SK-N-SH (cell line): ENCODE results near the gene KRT23. TPM values are rescaled to one million over a fixed set of nuclear protein-coding genes. Genes with fewer than 3 reads are reported as not detected.

Experiments
- CTCF ChIA-PET: fragments of 300-600, 350-600 bp; formaldehyde crosslinking; extraction: SDS; loops from one replicate; lab custom pipeline; 2021; lab: Yijun Ruan, JAX
- POLR2A ChIA-PET: fragments of 350-600 bp; sonication (Branson Sonifier 250); formaldehyde crosslinking; extraction: SDS; loops from one replicate; lab custom pipeline; 2020; ENCODE audit warnings: antibody characterized with exemption, inconsistent platforms; lab: Yijun Ruan, JAX
- DNase-seq: peaks from one replicate; pipeline ENCODE4 v3.0.0; 2012
- H2AFZ ChIP-seq: fragments of 200-600 bp; sonication (generic); 2 replicates; pipeline ENCODE4 v1.8.1; 2016; ENCODE audit warnings: antibody characterized with exemption, mild to moderate bottlenecking, low read depth
- H3F3A ChIP-seq: fragments of 200-600 bp; sonication (generic); replicated peaks from 2 replicates; pipeline ENCODE3; 2016; ENCODE audit warnings: antibody characterized with exemption, mild to moderate bottlenecking; ENCODE audit not compliant: insufficient read depth
- H3K27ac ChIP-seq, 2 experiments: fragments of 200-500 bp in 1 of 2; fragments of 200-600 bp in 1 of 2; sonication (Bioruptor generic) in 1 of 2; sonication (generic), shearing (Covaris generic) in 1 of 2; 2 replicates each; pipeline versions ENCODE4 v1.5.1 to v1.6.1; 2014 to 2016; ENCODE audit warnings: low read depth in 2 of 2, inconsistent platforms in 1 of 2, low read length in 1 of 2, mild to moderate bottlenecking in 1 of 2, mixed read lengths in 1 of 2
- H3K27me3 ChIP-seq: fragments of 200-600 bp; sonication (generic), shearing (Covaris generic); 2 replicates; pipeline ENCODE4 v1.6.1; 2016; ENCODE audit warnings: mixed run types; ENCODE audit not compliant: insufficient read depth
- H3K36me3 ChIP-seq, 2 experiments: fragments of 200-500 bp in 1 of 2; fragments of 200-600 bp in 1 of 2; sonication (Bioruptor generic) in 1 of 2; sonication (generic) in 1 of 2; replicated peaks in 1 of 2; 2 replicates each; pipeline versions ENCODE3 to v1.5.1; 2014 to 2016; ENCODE audit warnings: low read length in 1 of 2, mild to moderate bottlenecking in 1 of 2; ENCODE audit not compliant: insufficient read depth in 2 of 2, control insufficient read depth in 1 of 2
- H3K4me1 ChIP-seq, 2 experiments: fragments of 200-500 bp in 1 of 2; fragments of 200-600 bp in 1 of 2; sonication (Bioruptor generic) in 1 of 2; sonication (generic), shearing (Covaris generic) in 1 of 2; 2 replicates each; pipeline versions ENCODE4 v1.5.1 to v1.6.1; 2014 to 2016; ENCODE audit warnings: low read depth in 1 of 2, low read length in 1 of 2, mixed run types in 1 of 2; ENCODE audit not compliant: insufficient read depth in 2 of 2, control insufficient read depth in 1 of 2
- H3K4me2 ChIP-seq: fragments of 200-600 bp; sonication (generic), shearing (Covaris generic); 2 replicates; pipeline ENCODE4 v1.6.1; 2017; ENCODE audit warnings: mixed run types
- H3K4me3 ChIP-seq, 2 experiments: fragments of 200-500 bp in 1 of 2; fragments of 200-600 bp in 1 of 2; sonication (Bioruptor generic) in 1 of 2; sonication (generic), shearing (Covaris generic) in 1 of 2; 2 replicates each; pipeline versions ENCODE4 v1.5.1 to v1.8.1; 2014 to 2016; ENCODE audit warnings: low read depth in 2 of 2, inconsistent platforms in 1 of 2, low read length in 1 of 2, mild to moderate bottlenecking in 1 of 2, mixed read lengths in 1 of 2, moderate library complexity in 1 of 2
- H3K79me2 ChIP-seq: fragments of 200-600 bp; sonication (generic); 2 replicates; pipeline ENCODE4 v1.8.1; 2017; ENCODE audit warnings: mild to moderate bottlenecking; ENCODE audit not compliant: insufficient read depth
- H3K9ac ChIP-seq: fragments of 200-600 bp; sonication (generic); 2 replicates; pipeline ENCODE4 v1.6.1; 2017; ENCODE audit warnings: mixed run types
- H3K9me2 ChIP-seq: fragments of 200-600 bp; sonication (generic); 2 replicates; pipeline ENCODE4 v1.6.1; 2017; ENCODE audit warnings: mixed run types
- H3K9me3 ChIP-seq: fragments of 200-600 bp; sonication (generic); 2 replicates; pipeline ENCODE4 v1.6.1; 2017; ENCODE audit warnings: mixed run types, mild to moderate bottlenecking, moderate library complexity
- H4K20me1 ChIP-seq: fragments of 200-600 bp; sonication (generic); 2 replicates; pipeline ENCODE4 v1.6.1; 2017; ENCODE audit warnings: mild to moderate bottlenecking, mixed run types; ENCODE audit not compliant: insufficient read depth
- ELF1 ChIP-seq: IDR thresholded peaks from 2 replicates; pipeline ENCODE4 v1.4.0; 2012
- EP300 ChIP-seq, 2 experiments: IDR thresholded peaks; 2 replicates each; pipeline versions ENCODE4 v1.4.0 to v1.6.1; 2012; ENCODE audit warnings: borderline replicate concordance in 1 of 2, low read depth in 1 of 2, low read length in 1 of 2
- GATA2 ChIP-seq: sonication (generic); formaldehyde crosslinking; IDR thresholded peaks from 2 replicates; pipeline ENCODE4 v1.5.0; 2020; ENCODE audit warnings: mild to moderate bottlenecking, missing genetic modification reagents
- NRF1 ChIP-seq: IDR thresholded peaks from 2 replicates; pipeline ENCODE4 v1.6.1; 2012; ENCODE audit warnings: low read depth, mild to moderate bottlenecking, low read length
- RCOR1 ChIP-seq: fragments of 150-350 bp; IDR thresholded peaks from 2 replicates; pipeline ENCODE4 v1.6.1; 2017; ENCODE audit warnings: antibody characterized with exemption, low read length
- RFX5 ChIP-seq: IDR thresholded peaks from 2 replicates; pipeline ENCODE4 v1.6.1; 2012; ENCODE audit warnings: mild to moderate bottlenecking, improper control_type of control experiment, low read length
- RXRA ChIP-seq: IDR thresholded peaks from 2 replicates; pipeline ENCODE4 v1.4.0; 2012; ENCODE audit warnings: low read depth, mild to moderate bottlenecking, borderline replicate concordance
- SIN3A ChIP-seq: IDR thresholded peaks from 2 replicates; pipeline ENCODE4 v1.6.1; 2012; ENCODE audit warnings: low read depth, mild to moderate bottlenecking, low read length, moderate library complexity, borderline replicate concordance
- SMC3 ChIP-seq: IDR thresholded peaks from 2 replicates; pipeline ENCODE4 v1.6.1; 2012; ENCODE audit warnings: low read depth, low read length, improper control_type of control experiment
- TEAD4 ChIP-seq: IDR thresholded peaks from 2 replicates; pipeline ENCODE4 v1.4.0; 2012; ENCODE audit warnings: mild to moderate bottlenecking, borderline replicate concordance; ENCODE audit not compliant: insufficient read depth
- WGBS: methylation state at CpG from one replicate; pipeline ENCODE4 v1.1.6; 2017; ENCODE audit warnings: low lambda C conversion rate; 5-methylcytosine and 5-hydroxymethylcytosine counted together
- polyA plus RNA-seq, 3 experiments: library from polyadenylated mRNA; depleted of rRNA; stranded (reverse); fragments of >200 nt; gene quantifications; 2 replicates each; pipeline ENCODE4 v1.2.3, GENCODE V29; 2012
- TF ChIP-seq, protein P1 (sequence below): IDR thresholded peaks from 2 replicates; pipeline ENCODE4 v1.6.1; 2012; ENCODE audit warnings: mild to moderate bottlenecking, low read depth, low read length, moderate library complexity
- TF ChIP-seq, protein P2 (sequence below): fragments of 150-350 bp; IDR thresholded peaks from 2 replicates; pipeline ENCODE4 v1.6.1; 2017; ENCODE audit warnings: antibody characterized with exemption, low read length, low read depth, borderline replicate concordance

The KRT23 gene
- polyA plus RNA-seq, 1 of the 3 experiments (the other 2 are of a cell fraction) = not detected

DNA sequence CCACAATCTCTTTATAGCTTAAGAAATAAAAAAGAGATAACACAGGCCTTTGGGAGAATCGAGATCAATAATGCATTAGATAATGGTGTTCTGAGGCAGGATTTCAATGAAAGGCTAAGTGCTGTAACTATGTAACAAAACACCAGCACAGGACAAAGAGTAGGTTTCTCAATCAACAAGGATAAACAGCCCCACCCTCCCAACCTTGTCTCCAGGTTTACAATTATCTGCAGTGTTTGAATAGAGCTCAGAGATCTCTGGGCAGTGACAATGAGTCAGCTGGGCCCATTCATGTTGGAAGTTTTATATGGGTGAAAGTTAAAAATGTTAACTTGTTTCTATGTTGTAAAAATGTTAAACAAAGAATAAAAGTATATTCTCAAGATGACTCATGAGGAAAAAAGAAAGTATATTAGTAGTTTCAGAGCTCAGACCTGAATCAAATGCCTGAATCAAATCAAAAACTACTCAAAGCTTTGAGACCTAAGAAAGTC lies 35.4 kb downstream of the KRT23 start:
- ChIA-PET CTCF (interaction anchor here (1.5 to 2.3 kb wide), 3 partner anchors 647 to 761 kb away, joined by 7 to 13 read pairs (median 7); no protein-coding TSS in a partner anchor), POLR2A (no interaction called here)
- Histone ChIP-seq H3K4me2 (peak overlapping the region; percentile 74; the same call in 1 of the 2 replicates), H3K27ac (no peak overlapping the region), H3F3A (peaks cover 6% of the 10 kb centered on the region), H3K9me3 (no peaks in the 10 kb centered on the region), H3K9me2 (no peaks in the 10 kb centered on the region), H3K4me3 (no peak overlapping the region), H3K36me3 (no peaks in the 10 kb centered on the region), H4K20me1 (no peaks in the 10 kb centered on the region), H3K79me2 (no peaks in the 10 kb centered on the region), H3K27me3 (peaks cover 42% of the 10 kb centered on the region; the same call in 1 of the 2 replicates), H2AFZ (no peak overlapping the region), H3K9ac (no peak overlapping the region), H3K4me1 (peaks cover 0 to 14% of the 10 kb centered on the region in 2 experiments; a peak in 2 of 4 replicates)
- TF ChIP-seq, protein P1, sequence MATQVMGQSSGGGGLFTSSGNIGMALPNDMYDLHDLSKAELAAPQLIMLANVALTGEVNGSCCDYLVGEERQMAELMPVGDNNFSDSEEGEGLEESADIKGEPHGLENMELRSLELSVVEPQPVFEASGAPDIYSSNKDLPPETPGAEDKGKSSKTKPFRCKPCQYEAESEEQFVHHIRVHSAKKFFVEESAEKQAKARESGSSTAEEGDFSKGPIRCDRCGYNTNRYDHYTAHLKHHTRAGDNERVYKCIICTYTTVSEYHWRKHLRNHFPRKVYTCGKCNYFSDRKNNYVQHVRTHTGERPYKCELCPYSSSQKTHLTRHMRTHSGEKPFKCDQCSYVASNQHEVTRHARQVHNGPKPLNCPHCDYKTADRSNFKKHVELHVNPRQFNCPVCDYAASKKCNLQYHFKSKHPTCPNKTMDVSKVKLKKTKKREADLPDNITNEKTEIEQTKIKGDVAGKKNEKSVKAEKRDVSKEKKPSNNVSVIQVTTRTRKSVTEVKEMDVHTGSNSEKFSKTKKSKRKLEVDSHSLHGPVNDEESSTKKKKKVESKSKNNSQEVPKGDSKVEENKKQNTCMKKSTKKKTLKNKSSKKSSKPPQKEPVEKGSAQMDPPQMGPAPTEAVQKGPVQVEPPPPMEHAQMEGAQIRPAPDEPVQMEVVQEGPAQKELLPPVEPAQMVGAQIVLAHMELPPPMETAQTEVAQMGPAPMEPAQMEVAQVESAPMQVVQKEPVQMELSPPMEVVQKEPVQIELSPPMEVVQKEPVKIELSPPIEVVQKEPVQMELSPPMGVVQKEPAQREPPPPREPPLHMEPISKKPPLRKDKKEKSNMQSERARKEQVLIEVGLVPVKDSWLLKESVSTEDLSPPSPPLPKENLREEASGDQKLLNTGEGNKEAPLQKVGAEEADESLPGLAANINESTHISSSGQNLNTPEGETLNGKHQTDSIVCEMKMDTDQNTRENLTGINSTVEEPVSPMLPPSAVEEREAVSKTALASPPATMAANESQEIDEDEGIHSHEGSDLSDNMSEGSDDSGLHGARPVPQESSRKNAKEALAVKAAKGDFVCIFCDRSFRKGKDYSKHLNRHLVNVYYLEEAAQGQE = no peak
- TF ChIP-seq TEAD4 = no peak
- TF ChIP-seq, protein P2, sequence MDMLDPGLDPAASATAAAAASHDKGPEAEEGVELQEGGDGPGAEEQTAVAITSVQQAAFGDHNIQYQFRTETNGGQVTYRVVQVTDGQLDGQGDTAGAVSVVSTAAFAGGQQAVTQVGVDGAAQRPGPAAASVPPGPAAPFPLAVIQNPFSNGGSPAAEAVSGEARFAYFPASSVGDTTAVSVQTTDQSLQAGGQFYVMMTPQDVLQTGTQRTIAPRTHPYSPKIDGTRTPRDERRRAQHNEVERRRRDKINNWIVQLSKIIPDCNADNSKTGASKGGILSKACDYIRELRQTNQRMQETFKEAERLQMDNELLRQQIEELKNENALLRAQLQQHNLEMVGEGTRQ = no peak
- no peak for TF ChIP-seq SIN3A
- no peak for TF ChIP-seq ELF1
- no peak for TF ChIP-seq EP300 (IDR thresholded peaks at IDR 0.05; ENCODE audit: borderline replicate concordance in 1 of 2, low read depth in 1 of 2, low read length in 1 of 2)
- no peak for TF ChIP-seq SMC3
- no peak for TF ChIP-seq RXRA
- no peak for TF ChIP-seq NRF1
- WGBS = 6% methylated on average over 1 of the region's 1 CpG
- no peak for DNase-seq

DNA sequence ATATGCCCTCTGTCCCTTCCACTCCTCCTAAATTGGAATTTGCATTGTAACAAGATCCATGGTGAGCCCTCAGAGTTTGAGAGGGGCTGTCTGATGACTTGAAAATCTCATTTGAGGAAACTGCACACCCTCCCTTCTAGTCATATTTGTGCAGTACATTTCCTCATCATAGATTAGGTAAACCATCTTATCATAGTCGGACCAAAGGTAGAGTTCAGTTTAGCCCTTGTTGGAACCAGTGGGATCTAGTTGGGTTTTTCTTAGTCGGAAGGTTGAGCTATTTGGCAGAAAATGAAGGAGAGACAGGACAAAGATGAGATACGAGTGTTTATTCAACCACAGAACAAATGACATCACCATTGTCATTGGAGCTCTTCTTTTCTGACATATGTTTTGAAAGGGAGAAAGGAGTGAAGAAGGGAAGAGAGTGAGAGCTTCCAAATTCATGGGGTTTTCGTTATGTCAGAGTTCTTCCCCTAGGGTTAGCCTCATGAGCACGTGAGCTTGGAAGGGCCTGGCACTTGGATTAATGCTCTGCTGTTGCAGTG lies 36.6 kb downstream of the KRT23 start:
- ChIA-PET CTCF (interaction anchor here (0.6 to 2.3 kb wide), 7 partner anchors 9 to 765 kb away, joined by 3 to 13 read pairs (median 7); no protein-coding TSS in a partner anchor), POLR2A (no interaction called here)
- WGBS = 10% methylated on average over 5 of the region's 5 CpGs
- no peaks in the 10 kb centered on the region for H3K9me3 ChIP-seq
- peaks cover 6% of the 10 kb centered on the region for H3F3A ChIP-seq
- TF ChIP-seq RFX5 (no peak), RCOR1 (no peak), GATA2 (CRISPR knock-in tag) (no peak)
- H3K4me2 ChIP-seq = no peak overlapping the region
- peaks cover 0 to 14% of the 10 kb centered on the region in 2 experiments; a peak in 2 of 4 replicates for H3K4me1 ChIP-seq
- no peak for DNase-seq
- H3K9ac ChIP-seq = no peak overlapping the region
- no peaks in the 10 kb centered on the region for H3K36me3 ChIP-seq
- H3K79me2 ChIP-seq = no peaks in the 10 kb centered on the region
- no peak overlapping the region for H3K4me3 ChIP-seq
- no peaks in the 10 kb centered on the region for H4K20me1 ChIP-seq
- H3K27ac ChIP-seq = no peak overlapping the region
- no peaks in the 10 kb centered on the region for H3K9me2 ChIP-seq
- H2AFZ ChIP-seq = no peak overlapping the region
- H3K27me3 ChIP-seq = peaks cover 52% of the 10 kb centered on the region; the same call in 1 of the 2 replicates
